ENCODE measurements around the gene SHISA9.

SHISA9 gene

DNA sequence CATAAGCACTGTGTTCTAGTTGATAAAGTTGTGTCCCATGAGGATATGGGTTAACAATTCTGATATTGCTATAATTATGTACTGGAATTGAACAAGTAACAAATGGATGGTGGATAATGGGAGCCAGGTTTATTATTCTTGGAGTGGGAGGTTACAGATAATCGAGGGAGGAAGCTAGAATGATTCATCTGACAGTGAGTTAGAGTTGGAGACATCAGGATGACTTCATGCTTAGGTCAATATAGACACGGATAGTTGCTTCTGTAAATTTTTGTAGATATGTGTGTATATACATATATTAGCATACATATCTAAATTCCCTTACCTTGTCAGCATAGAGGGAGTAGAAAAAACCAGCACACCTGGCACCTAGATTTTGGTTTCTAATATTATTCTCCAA, 293.4 kb downstream of the SHISA9 start:
- Histone ChIP-seq H3K27me3 (replicated peaks; ENCODE audit: control insufficient read depth, insufficient read depth, low read length) (no peaks in the 10 kb centered on the region), H3K4me3 (replicated peaks; ENCODE audit: low read depth, low read length) (no peak overlapping the region), H3K36me3 (ENCODE audit: control insufficient read depth, insufficient read depth, low read length) (no peaks in the 10 kb centered on the region)
- TF ChIP-seq, protein P1, sequence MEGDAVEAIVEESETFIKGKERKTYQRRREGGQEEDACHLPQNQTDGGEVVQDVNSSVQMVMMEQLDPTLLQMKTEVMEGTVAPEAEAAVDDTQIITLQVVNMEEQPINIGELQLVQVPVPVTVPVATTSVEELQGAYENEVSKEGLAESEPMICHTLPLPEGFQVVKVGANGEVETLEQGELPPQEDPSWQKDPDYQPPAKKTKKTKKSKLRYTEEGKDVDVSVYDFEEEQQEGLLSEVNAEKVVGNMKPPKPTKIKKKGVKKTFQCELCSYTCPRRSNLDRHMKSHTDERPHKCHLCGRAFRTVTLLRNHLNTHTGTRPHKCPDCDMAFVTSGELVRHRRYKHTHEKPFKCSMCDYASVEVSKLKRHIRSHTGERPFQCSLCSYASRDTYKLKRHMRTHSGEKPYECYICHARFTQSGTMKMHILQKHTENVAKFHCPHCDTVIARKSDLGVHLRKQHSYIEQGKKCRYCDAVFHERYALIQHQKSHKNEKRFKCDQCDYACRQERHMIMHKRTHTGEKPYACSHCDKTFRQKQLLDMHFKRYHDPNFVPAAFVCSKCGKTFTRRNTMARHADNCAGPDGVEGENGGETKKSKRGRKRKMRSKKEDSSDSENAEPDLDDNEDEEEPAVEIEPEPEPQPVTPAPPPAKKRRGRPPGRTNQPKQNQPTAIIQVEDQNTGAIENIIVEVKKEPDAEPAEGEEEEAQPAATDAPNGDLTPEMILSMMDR (IDR thresholded peaks at IDR 0.05; ENCODE audit: insufficient read depth, low read length, poor library complexity, severe bottlenecking): no peak
- no peak for DNase-seq (ENCODE audit: extremely low read depth, insufficient read length)

DNA sequence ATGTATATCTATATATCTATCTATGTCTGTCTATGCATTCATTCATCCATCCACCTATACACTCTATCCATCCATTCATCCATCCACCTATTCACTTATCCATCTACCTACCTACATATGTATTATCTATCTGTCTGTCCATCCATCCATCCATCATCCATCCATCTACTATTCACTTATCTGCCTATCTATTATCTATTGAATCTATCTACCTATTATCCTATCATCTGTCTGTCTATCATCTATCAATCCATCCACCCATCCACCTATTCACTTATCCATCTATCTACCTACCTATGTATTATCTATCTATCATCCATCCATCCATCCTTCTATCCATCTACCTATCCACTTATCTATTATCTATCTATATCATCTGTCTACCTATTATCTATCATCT, 302.3 kb downstream of the SHISA9 start:
- TF ChIP-seq, protein P1 (IDR thresholded peaks at IDR 0.05; ENCODE audit: insufficient read depth, low read length, poor library complexity, severe bottlenecking): no peak
- Histone ChIP-seq H3K27me3 (replicated peaks; ENCODE audit: control insufficient read depth, insufficient read depth, low read length) (no peaks in the 10 kb centered on the region; the same call in 1 of the 2 replicates), H3K4me3 (replicated peaks; ENCODE audit: low read depth, low read length) (no peak overlapping the region), H3K36me3 (ENCODE audit: control insufficient read depth, insufficient read depth, low read length) (no peaks in the 10 kb centered on the region)
- no peak for DNase-seq (ENCODE audit: extremely low read depth, insufficient read length)

DNA sequence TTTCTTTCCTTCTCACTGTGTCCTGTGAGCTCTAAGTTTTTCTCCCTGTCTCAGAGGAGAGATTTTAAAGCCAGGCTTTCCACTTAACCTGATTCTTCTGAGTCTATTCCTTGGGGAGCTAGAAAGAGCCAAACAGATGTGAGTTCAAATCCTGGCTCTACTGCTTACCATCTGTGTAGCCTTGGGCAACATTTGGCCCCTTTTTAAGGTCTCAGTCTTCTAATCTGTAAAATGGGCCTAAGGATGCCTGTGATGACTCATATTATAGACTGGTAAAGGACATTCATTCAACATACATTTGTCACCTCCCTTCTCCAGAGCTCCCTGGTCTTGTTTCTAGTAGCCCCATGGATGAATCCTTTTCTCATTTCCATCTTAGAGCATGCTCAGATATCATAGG, 304.0 kb downstream of the SHISA9 start:
- Histone ChIP-seq H3K4me3 (replicated peaks; ENCODE audit: low read depth, low read length) (no peak overlapping the region), H3K36me3 (ENCODE audit: control insufficient read depth, insufficient read depth, low read length) (no peaks in the 10 kb centered on the region), H3K27me3 (replicated peaks; ENCODE audit: control insufficient read depth, insufficient read depth, low read length) (no peaks in the 10 kb centered on the region; the same call in 1 of the 2 replicates)
- no peak for DNase-seq (ENCODE audit: extremely low read depth, insufficient read length)
- TF ChIP-seq, protein P1 (IDR thresholded peaks at IDR 0.05; ENCODE audit: insufficient read depth, low read length, poor library complexity, severe bottlenecking): no peak

DNA sequence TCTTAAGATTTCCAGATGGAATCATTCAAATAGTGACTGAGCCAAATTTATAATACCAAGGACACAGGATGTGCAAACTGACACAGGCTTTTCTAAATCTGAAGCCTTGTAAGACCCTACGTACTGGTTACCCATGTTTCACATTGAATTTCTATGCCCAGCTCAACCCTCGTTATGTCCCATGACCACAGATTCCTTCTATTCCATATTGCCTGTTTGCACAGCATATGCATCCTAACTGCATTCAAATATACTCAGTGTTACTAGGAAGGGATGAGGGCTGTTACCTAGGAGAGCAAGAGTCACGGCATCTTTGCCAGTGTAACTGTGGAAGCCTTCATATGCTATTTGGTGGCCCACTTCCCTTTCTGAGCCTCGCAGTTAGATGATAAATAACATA, 305.2 kb downstream of the SHISA9 start:
- Histone ChIP-seq H3K36me3 (ENCODE audit: control insufficient read depth, insufficient read depth, low read length) (no peaks in the 10 kb centered on the region), H3K27me3 (replicated peaks; ENCODE audit: control insufficient read depth, insufficient read depth, low read length) (no peaks in the 10 kb centered on the region; the same call in 1 of the 2 replicates), H3K4me3 (replicated peaks; ENCODE audit: low read depth, low read length) (no peak overlapping the region)
- TF ChIP-seq, protein P1 (IDR thresholded peaks at IDR 0.05; ENCODE audit: insufficient read depth, low read length, poor library complexity, severe bottlenecking): no peak
- no peak for DNase-seq (ENCODE audit: extremely low read depth, insufficient read length)

DNA sequence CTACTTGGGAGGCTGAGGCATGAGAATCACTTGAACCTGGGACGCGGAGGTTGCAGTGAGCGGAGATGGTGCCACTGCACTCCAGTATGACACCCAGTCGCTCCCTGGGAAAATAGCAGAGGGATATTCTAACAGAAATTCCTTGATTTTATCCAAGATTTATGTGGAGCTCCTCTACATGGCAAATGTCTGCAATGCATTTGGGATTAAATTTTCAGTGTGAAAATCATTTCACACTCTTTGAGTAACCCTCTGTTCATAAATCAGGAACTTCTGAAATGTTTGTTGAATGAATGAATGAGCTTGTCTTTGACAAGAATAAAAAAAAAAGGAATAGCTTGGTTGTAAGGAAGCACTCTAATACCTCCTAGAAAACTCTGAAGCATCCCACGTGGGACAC, 305.8 kb downstream of the SHISA9 start:
- DNase-seq (ENCODE audit: extremely low read depth, insufficient read length): no peak
- H3K4me3 ChIP-seq (replicated peaks; ENCODE audit: low read depth, low read length): no peak overlapping the region
- no peaks in the 10 kb centered on the region; the same call in 1 of the 2 replicates for H3K27me3 ChIP-seq (replicated peaks; ENCODE audit: control insufficient read depth, insufficient read depth, low read length)
- TF ChIP-seq, protein P1 (IDR thresholded peaks at IDR 0.05; ENCODE audit: insufficient read depth, low read length, poor library complexity, severe bottlenecking): no peak
- H3K36me3 ChIP-seq (ENCODE audit: control insufficient read depth, insufficient read depth, low read length): no peaks in the 10 kb centered on the region

DNA sequence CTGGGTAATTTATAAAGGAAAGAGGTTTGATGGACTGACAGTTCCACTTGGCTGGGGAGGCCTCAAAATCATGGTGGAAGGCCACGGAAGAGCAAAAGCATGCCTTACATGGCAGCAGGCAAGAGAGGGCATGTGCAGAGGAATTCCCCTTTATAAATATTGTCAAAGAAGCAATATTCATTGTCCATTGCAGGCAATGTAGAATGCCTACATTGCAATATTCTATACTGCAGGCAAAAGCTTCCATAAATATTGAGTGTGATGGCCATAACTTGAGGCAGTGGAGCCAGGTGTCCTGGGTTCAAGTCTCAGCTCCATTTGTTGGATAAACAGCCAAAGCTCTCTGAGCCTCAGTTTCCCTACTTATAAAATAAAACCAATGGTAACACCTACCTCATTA, 322.3 kb downstream of the SHISA9 start:
- Histone ChIP-seq H3K4me3 (replicated peaks; ENCODE audit: low read depth, low read length) (no peak overlapping the region), H3K27me3 (replicated peaks; ENCODE audit: control insufficient read depth, insufficient read depth, low read length) (no peaks in the 10 kb centered on the region), H3K36me3 (ENCODE audit: control insufficient read depth, insufficient read depth, low read length) (no peaks in the 10 kb centered on the region)
- TF ChIP-seq, protein P1 (IDR thresholded peaks at IDR 0.05; ENCODE audit: insufficient read depth, low read length, poor library complexity, severe bottlenecking): no peak
- no peak for DNase-seq (ENCODE audit: extremely low read depth, insufficient read length)

Data from GM06990 (cell line).